ENCODE measurements around the gene CCDC34.

DNA sequence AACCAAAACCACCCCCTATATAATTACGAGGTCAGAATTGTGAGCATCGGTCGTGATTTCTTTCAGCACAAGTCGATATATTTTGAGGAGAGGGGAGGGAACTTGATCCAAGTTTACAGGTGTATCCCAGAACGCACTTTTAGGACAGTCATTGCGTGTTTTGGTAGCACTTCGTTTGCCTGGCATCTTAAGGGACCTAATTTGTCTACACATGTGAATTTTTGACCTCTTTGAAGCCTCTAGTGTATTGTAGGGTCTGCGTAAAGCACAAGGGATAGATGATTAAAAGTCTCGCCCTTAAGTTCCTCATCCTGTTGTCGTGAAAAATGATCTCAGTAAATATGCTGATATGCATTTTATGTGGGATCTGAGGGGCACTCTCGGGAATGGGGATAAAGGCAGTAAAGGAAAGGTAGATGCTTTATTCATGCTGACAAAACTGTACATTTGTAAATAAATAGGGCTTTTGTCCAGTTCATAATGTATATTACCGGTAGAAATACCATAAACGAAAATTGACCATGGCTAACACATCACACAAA is 632 bp upstream of the CCDC34 start:
- TF ChIP-seq CTCF (IDR thresholded peaks at IDR 0.05) (no peak), EZH2 (IDR thresholded peaks at IDR 0.05) (no peak), EZH2phosphoT487 (IDR thresholded peaks at IDR 0.05) (no peak)

Measured in neural progenitor cell (in vitro differentiated cells).